ENCODE results near the gene FADD.

Gene FADD

GRCh38 chr11:70233962-70234361 is 30.9 kb downstream of the FADD start:
- Histone ChIP-seq H3K27ac (ENCODE audit: insufficient read depth in 1 of 2, low read depth in 1 of 2, low read length in 2 of 2, poor library complexity in 1 of 2, severe bottlenecking in 2 of 2) (no peak overlapping the region), H3K27me3 (replicated peaks in 2 of 5; ENCODE audit: control insufficient read depth in 4 of 5, insufficient read depth in 5 of 5, low read length in 4 of 5) (peaks cover 0 to 2% (median 0%) of the 10 kb centered on the region in 5 experiments), H3K4me3 (ENCODE audit: control insufficient read depth in 1 of 7, extremely low read depth in 1 of 7, insufficient read depth in 4 of 7, low read depth in 2 of 7, low read length in 6 of 7) (no peak overlapping the region), H3K36me3 (ENCODE audit: control insufficient read depth in 4 of 4, insufficient read depth in 4 of 4, low read length in 3 of 4) (no peaks in the 10 kb centered on the region), H3K9me3 (ENCODE audit: control extremely low read depth in 1 of 5, control insufficient read depth in 4 of 5, insufficient read depth in 2 of 5, low read depth in 1 of 5, low read length in 4 of 5) (peaks cover 0 to 3% (median 0%) of the 10 kb centered on the region in 5 experiments), H3K4me1 (ENCODE audit: control extremely low read depth in 1 of 4, control insufficient read depth in 4 of 4, insufficient read depth in 4 of 4, low read length in 3 of 4) (no peaks in the 10 kb centered on the region)
- 95% methylated on average over 9 of the region's 9 CpGs for WGBS (ENCODE audit: insufficient coverage)
- ChIA-PET CTCF (interaction anchor here (0.8 to 1.0 kb wide), 2 partner anchors 31 to 237 kb away, joined by 3 read pairs; no protein-coding TSS in a partner anchor), POLR2A (no interaction called here)
- DNase-seq, result no peak

- WGBS (ENCODE audit: insufficient coverage), result 77% methylated on average over 16 of the region's 16 CpGs
- DNase-seq, result no peak
- H3K4me1 ChIP-seq (ENCODE audit: control extremely low read depth in 1 of 4, control insufficient read depth in 4 of 4, insufficient read depth in 4 of 4, low read length in 3 of 4), result no peaks in the 10 kb centered on the region
- no peaks in the 10 kb centered on the region for H3K36me3 ChIP-seq (ENCODE audit: control insufficient read depth in 4 of 4, insufficient read depth in 4 of 4, low read length in 3 of 4)
- no peak overlapping the region for H3K4me3 ChIP-seq (ENCODE audit: control insufficient read depth in 1 of 7, extremely low read depth in 1 of 7, insufficient read depth in 4 of 7, low read depth in 2 of 7, low read length in 6 of 7)
- H3K27me3 ChIP-seq (replicated peaks in 2 of 5; ENCODE audit: control insufficient read depth in 4 of 5, insufficient read depth in 5 of 5, low read length in 4 of 5), result peaks cover 0 to 15% (median 2%) of the 10 kb centered on the region in 5 experiments
- no peak overlapping the region for H3K27ac ChIP-seq (ENCODE audit: insufficient read depth in 1 of 2, low read depth in 1 of 2, low read length in 2 of 2, poor library complexity in 1 of 2, severe bottlenecking in 2 of 2)
- no peaks in the 10 kb centered on the region for H3K9me3 ChIP-seq (ENCODE audit: control extremely low read depth in 1 of 5, control insufficient read depth in 4 of 5, insufficient read depth in 2 of 5, low read depth in 1 of 5, low read length in 4 of 5)
- ChIA-PET CTCF (no interaction called here), POLR2A (no interaction called here)
These were observed 37.2 kb downstream of the FADD start for GRCh38 chr11:70240337-70240736.

GRCh38 chr11:70241709-70242108 is 38.6 kb downstream of the FADD start:
- ChIA-PET POLR2A (no interaction called here), CTCF (no interaction called here)
- DNase-seq, result no peak
- no peaks in the 10 kb centered on the region for H3K36me3 ChIP-seq (ENCODE audit: control insufficient read depth in 4 of 4, insufficient read depth in 4 of 4, low read length in 3 of 4)
- 97% methylated on average over 3 of the region's 3 CpGs for WGBS (ENCODE audit: insufficient coverage)
- no peaks in the 10 kb centered on the region for H3K4me1 ChIP-seq (ENCODE audit: control extremely low read depth in 1 of 4, control insufficient read depth in 4 of 4, insufficient read depth in 4 of 4, low read length in 3 of 4)
- H3K4me3 ChIP-seq (ENCODE audit: control insufficient read depth in 1 of 7, extremely low read depth in 1 of 7, insufficient read depth in 4 of 7, low read depth in 2 of 7, low read length in 6 of 7), result no peak overlapping the region
- peaks cover 0 to 5% (median 0%) of the 10 kb centered on the region in 5 experiments for H3K9me3 ChIP-seq (ENCODE audit: control extremely low read depth in 1 of 5, control insufficient read depth in 4 of 5, insufficient read depth in 2 of 5, low read depth in 1 of 5, low read length in 4 of 5)
- H3K27me3 ChIP-seq (replicated peaks in 2 of 5; ENCODE audit: control insufficient read depth in 4 of 5, insufficient read depth in 5 of 5, low read length in 4 of 5), result peaks cover 0 to 15% (median 2%) of the 10 kb centered on the region in 5 experiments
- H3K27ac ChIP-seq (ENCODE audit: insufficient read depth in 1 of 2, low read depth in 1 of 2, low read length in 2 of 2, poor library complexity in 1 of 2, severe bottlenecking in 2 of 2), result no peak overlapping the region

GRCh38 chr11:70242885-70243284 is 39.8 kb downstream of the FADD start:
- Histone ChIP-seq H3K4me3 (ENCODE audit: control insufficient read depth in 1 of 7, extremely low read depth in 1 of 7, insufficient read depth in 4 of 7, low read depth in 2 of 7, low read length in 6 of 7) (no peak overlapping the region), H3K4me1 (ENCODE audit: control extremely low read depth in 1 of 4, control insufficient read depth in 4 of 4, insufficient read depth in 4 of 4, low read length in 3 of 4) (no peaks in the 10 kb centered on the region), H3K36me3 (ENCODE audit: control insufficient read depth in 4 of 4, insufficient read depth in 4 of 4, low read length in 3 of 4) (no peaks in the 10 kb centered on the region), H3K27ac (ENCODE audit: insufficient read depth in 1 of 2, low read depth in 1 of 2, low read length in 2 of 2, poor library complexity in 1 of 2, severe bottlenecking in 2 of 2) (no peak overlapping the region), H3K27me3 (replicated peaks in 2 of 5; ENCODE audit: control insufficient read depth in 4 of 5, insufficient read depth in 5 of 5, low read length in 4 of 5) (peaks cover 0 to 15% (median 2%) of the 10 kb centered on the region in 5 experiments), H3K9me3 (ENCODE audit: control extremely low read depth in 1 of 5, control insufficient read depth in 4 of 5, insufficient read depth in 2 of 5, low read depth in 1 of 5, low read length in 4 of 5) (peaks cover 0 to 5% (median 0%) of the 10 kb centered on the region in 5 experiments)
- CTCF ChIA-PET, result no interaction called here
- DNase-seq, result no peak
- 96% methylated on average over 4 of the region's 4 CpGs for WGBS (ENCODE audit: insufficient coverage)
- POLR2A ChIA-PET, result no interaction called here

- WGBS (ENCODE audit: insufficient coverage), result 95% methylated on average over 15 of the region's 15 CpGs
- no peaks in the 10 kb centered on the region for H3K36me3 ChIP-seq (ENCODE audit: control insufficient read depth in 4 of 4, insufficient read depth in 4 of 4, low read length in 3 of 4)
- DNase-seq, result no peak
- no peak overlapping the region for H3K27ac ChIP-seq (ENCODE audit: insufficient read depth in 1 of 2, low read depth in 1 of 2, low read length in 2 of 2, poor library complexity in 1 of 2, severe bottlenecking in 2 of 2)
- POLR2A ChIA-PET, result interaction anchor here (0.6 kb wide), 1 partner anchor 335 kb away, joined by 3 read pairs; no protein-coding TSS in a partner anchor
- H3K4me1 ChIP-seq (ENCODE audit: control extremely low read depth in 1 of 4, control insufficient read depth in 4 of 4, insufficient read depth in 4 of 4, low read length in 3 of 4), result no peaks in the 10 kb centered on the region
- no peak overlapping the region for H3K4me3 ChIP-seq (ENCODE audit: control insufficient read depth in 1 of 7, extremely low read depth in 1 of 7, insufficient read depth in 4 of 7, low read depth in 2 of 7, low read length in 6 of 7)
- H3K27me3 ChIP-seq (replicated peaks in 2 of 5; ENCODE audit: control insufficient read depth in 4 of 5, insufficient read depth in 5 of 5, low read length in 4 of 5), result peaks cover 0 to 15% (median 2%) of the 10 kb centered on the region in 5 experiments
- peaks cover 0 to 5% (median 0%) of the 10 kb centered on the region in 5 experiments for H3K9me3 ChIP-seq (ENCODE audit: control extremely low read depth in 1 of 5, control insufficient read depth in 4 of 5, insufficient read depth in 2 of 5, low read depth in 1 of 5, low read length in 4 of 5)
- CTCF ChIA-PET, result no interaction called here
These were observed 41.0 kb downstream of the FADD start for GRCh38 chr11:70243912-70244652.

GRCh38 chr11:70244698-70245097 is 41.6 kb downstream of the FADD start:
- no peaks in the 10 kb centered on the region for H3K36me3 ChIP-seq (ENCODE audit: control insufficient read depth in 4 of 4, insufficient read depth in 4 of 4, low read length in 3 of 4)
- H3K27ac ChIP-seq (ENCODE audit: insufficient read depth in 1 of 2, low read depth in 1 of 2, low read length in 2 of 2, poor library complexity in 1 of 2, severe bottlenecking in 2 of 2), result no peak overlapping the region
- no peak for DNase-seq
- ChIA-PET POLR2A (interaction anchor here (0.6 kb wide), 1 partner anchor 334 kb away, joined by 3 read pairs; no protein-coding TSS in a partner anchor), CTCF (no interaction called here)
- H3K4me3 ChIP-seq (ENCODE audit: control insufficient read depth in 1 of 7, extremely low read depth in 1 of 7, insufficient read depth in 4 of 7, low read depth in 2 of 7, low read length in 6 of 7), result no peak overlapping the region
- WGBS (ENCODE audit: insufficient coverage), result 90% methylated on average over 7 of the region's 7 CpGs
- no peaks in the 10 kb centered on the region for H3K4me1 ChIP-seq (ENCODE audit: control extremely low read depth in 1 of 4, control insufficient read depth in 4 of 4, insufficient read depth in 4 of 4, low read length in 3 of 4)
- H3K27me3 ChIP-seq (replicated peaks in 2 of 5; ENCODE audit: control insufficient read depth in 4 of 5, insufficient read depth in 5 of 5, low read length in 4 of 5), result peaks cover 0 to 15% (median 2%) of the 10 kb centered on the region in 5 experiments
- H3K9me3 ChIP-seq (ENCODE audit: control extremely low read depth in 1 of 5, control insufficient read depth in 4 of 5, insufficient read depth in 2 of 5, low read depth in 1 of 5, low read length in 4 of 5), result peaks cover 0 to 5% (median 0%) of the 10 kb centered on the region in 5 experiments

- Histone ChIP-seq H3K4me1 (ENCODE audit: control extremely low read depth in 1 of 4, control insufficient read depth in 4 of 4, insufficient read depth in 4 of 4, low read length in 3 of 4) (no peaks in the 10 kb centered on the region), H3K9me3 (ENCODE audit: control extremely low read depth in 1 of 5, control insufficient read depth in 4 of 5, insufficient read depth in 2 of 5, low read depth in 1 of 5, low read length in 4 of 5) (peaks cover 0 to 5% (median 0%) of the 10 kb centered on the region in 5 experiments), H3K36me3 (ENCODE audit: control insufficient read depth in 4 of 4, insufficient read depth in 4 of 4, low read length in 3 of 4) (no peaks in the 10 kb centered on the region), H3K27me3 (replicated peaks in 2 of 5; ENCODE audit: control insufficient read depth in 4 of 5, insufficient read depth in 5 of 5, low read length in 4 of 5) (peaks cover 0 to 5% (median 1%) of the 10 kb centered on the region in 5 experiments), H3K27ac (ENCODE audit: insufficient read depth in 1 of 2, low read depth in 1 of 2, low read length in 2 of 2, poor library complexity in 1 of 2, severe bottlenecking in 2 of 2) (no peak overlapping the region), H3K4me3 (ENCODE audit: control insufficient read depth in 1 of 7, extremely low read depth in 1 of 7, insufficient read depth in 4 of 7, low read depth in 2 of 7, low read length in 6 of 7) (no peak overlapping the region)
- DNase-seq, result no peak
- 90% methylated on average over 6 of the region's 8 CpGs for WGBS (ENCODE audit: insufficient coverage)
- ChIA-PET POLR2A (no interaction called here), CTCF (no interaction called here)
These were observed 43.1 kb downstream of the FADD start for GRCh38 chr11:70246196-70246595.

Measured in common myeloid progenitor, CD34-positive (primary cell).